Esophagus squamous epithelium (tissue), 5 donors: ENCODE data around the gene KAZN. TPM values are rescaled to one million over a fixed set of nuclear protein-coding genes. Genes with fewer than 3 reads are reported as not detected.

Experiments
- DNase-seq: peaks from one replicate; lab custom pipeline; 2025; lab: John Stamatoyannopoulos, UW
- H3K27ac ChIP-seq, 4 donors: fragments of 200-600 bp; sonication (generic); one replicate each; pipeline ENCODE4 v1.5.1; 2016 to 2019; ENCODE audit warnings: mild to moderate bottlenecking in 1 of 4
- H3K27me3 ChIP-seq, 4 donors: fragments of 200-600 bp; sonication (generic); 1 replicate in 3 of 4; 2 replicates in 1 of 4; pipeline versions ENCODE4 v1.5.1 to v1.6.0; 2017 to 2021; ENCODE audit warnings: antibody characterized with exemption in 1 of 4
- H3K36me3 ChIP-seq, 3 donors: fragments of 200-600 bp; sonication (generic); one replicate each; pipeline ENCODE4 v1.5.1; 2016 to 2019
- H3K4me1 ChIP-seq, 3 donors: fragments of 200-600 bp; sonication (generic); one replicate each; pipeline ENCODE4 v1.5.1; 2017 to 2019
- H3K4me3 ChIP-seq, 4 donors: fragments of 200-600 bp; sonication (generic); 1 replicate in 3 of 4; 2 replicates in 1 of 4; pipeline ENCODE4 v1.5.1; 2016 to 2019; ENCODE audit warnings: mild to moderate bottlenecking in 2 of 4, moderate library complexity in 1 of 4
- H3K9me3 ChIP-seq, 3 donors: fragments of 200-600 bp; sonication (generic); one replicate each; pipeline ENCODE4 v1.5.1; 2016 to 2019
- CTCF ChIP-seq, 6 experiments: fragments of 450-650 bp in 4 of 6; fragments of 200-600 bp in 2 of 6; sonication (generic) in 2 of 6; IDR thresholded peaks; one replicate each; pipeline ENCODE4 v1.5.1; 2016 to 2019; ENCODE audit warnings: antibody characterized with exemption in 6 of 6, mild to moderate bottlenecking in 4 of 6, moderate library complexity in 4 of 6
- POLR2A ChIP-seq, 4 donors: fragments of 450-650 bp; IDR thresholded peaks; one replicate each; pipeline ENCODE4 v1.6.1; 2017; ENCODE audit warnings: antibody characterized with exemption in 4 of 4, mild to moderate bottlenecking in 4 of 4, moderate library complexity in 3 of 4
- WGBS, 2 donors: methylation state at CpG; one replicate each; pipeline ENCODE4 v1.1.5; 2018; 5-methylcytosine and 5-hydroxymethylcytosine counted together
- intact Hi-C: fragments of 100-400 bp; cut with DNase I; formaldehyde crosslinking; loops from one replicate; pipeline ENCODE4 v1.15.0; 2022
- total RNA-seq, 4 donors: library from RNA; depleted of rRNA; stranded (reverse); fragments of >200 nt; gene quantifications; one replicate each; pipeline ENCODE4 v1.1.0, GENCODE V29; 2016
- donor health status: DM: yes; HTN: yes; CAD: no.

KAZN gene
- total RNA-seq, 4 donors from 2014 or later, result 25.0 to 54.5 (median 30.8) TPM

GRCh38 chr1:14824314-14824915 is 225.9 kb downstream of the KAZN start:
- no peak for DNase-seq

GRCh38 chr1:14825396-14825795 is 226.9 kb downstream of the KAZN start:
- TF ChIP-seq POLR2A (IDR thresholded peaks at IDR 0.05) (no peak), CTCF (IDR thresholded peaks at IDR 0.05) (no peak)
- Histone ChIP-seq H3K4me3 (no peak overlapping the region), H3K27ac (peak overlapping the region in 2 of 4 donors; percentile 48 to 69), H3K27me3 (no peaks in the 10 kb centered on the region), H3K36me3 (no peaks in the 10 kb centered on the region), H3K4me1 (no peaks in the 10 kb centered on the region), H3K9me3 (no peaks in the 10 kb centered on the region)
- WGBS, 2 donors, result 82 to 87% methylated on average over 7 of the region's 7 CpGs
- DNase-seq, result no peak
- intact Hi-C loops, result no loop called here

More at GRCh38 chr1:14824314-14824915, 225.9 kb downstream of the KAZN start:
- intact Hi-C loops, result no loop called here
- 85 to 93% methylated on average over 6 of the region's 6 CpGs for WGBS, 2 donors
- no peaks in the 10 kb centered on the region for H3K27me3 ChIP-seq
- no peaks in the 10 kb centered on the region for H3K9me3 ChIP-seq
- no peak overlapping the region for H3K27ac ChIP-seq
- TF ChIP-seq CTCF (IDR thresholded peaks at IDR 0.05), result no peak
- no peak for TF ChIP-seq POLR2A (IDR thresholded peaks at IDR 0.05)
- no peaks in the 10 kb centered on the region for H3K36me3 ChIP-seq
- no peaks in the 10 kb centered on the region for H3K4me1 ChIP-seq
- no peak overlapping the region for H3K4me3 ChIP-seq

GRCh38 chr1:14826172-14826636 is 227.7 kb downstream of the KAZN start:
- no peaks in the 10 kb centered on the region for H3K9me3 ChIP-seq
- peak overlapping the region in 2 of 4 donors; percentile 48 to 69 for H3K27ac ChIP-seq
- 51 to 77% methylated on average over 13 of the region's 13 CpGs for WGBS, 2 donors
- no peaks in the 10 kb centered on the region for H3K4me1 ChIP-seq
- H3K4me3 ChIP-seq, result no peak overlapping the region
- TF ChIP-seq POLR2A (IDR thresholded peaks at IDR 0.05) (no peak), CTCF (IDR thresholded peaks at IDR 0.05) (no peak)
- H3K27me3 ChIP-seq, result no peaks in the 10 kb centered on the region
- no peak for DNase-seq
- no peaks in the 10 kb centered on the region for H3K36me3 ChIP-seq
- intact Hi-C loops, result no loop called here

- Histone ChIP-seq H3K27ac (peak overlapping the region in 2 of 4 donors; percentile 19 to 26), H3K27me3 (no peaks in the 10 kb centered on the region)
- WGBS, 2 donors, result 93 to 94% methylated on average over 10 of the region's 11 CpGs
These were observed 228.3 kb downstream of the KAZN start for GRCh38 chr1:14826731-14827326.

More at GRCh38 chr1:14826731-14827326, 228.3 kb downstream of the KAZN start:
- Histone ChIP-seq H3K36me3 (no peaks in the 10 kb centered on the region), H3K4me3 (no peak overlapping the region), H3K4me1 (no peaks in the 10 kb centered on the region), H3K9me3 (no peaks in the 10 kb centered on the region)
- no peak for DNase-seq
- TF ChIP-seq POLR2A (IDR thresholded peaks at IDR 0.05) (no peak), CTCF (IDR thresholded peaks at IDR 0.05) (no peak)
- intact Hi-C loops, result no loop called here
